HEK293 (cell line): ENCODE data around the gene SPIRE2.

ENCODE experiments used
- CTCF ChIA-PET: fragments of 350-600 bp; formaldehyde crosslinking; extraction: SDS; loops from one replicate; lab custom pipeline; 2021; ENCODE audit warnings: antibody characterized with exemption; lab: Yijun Ruan, JAX
- POLR2A ChIA-PET: fragments of 300-600 bp; formaldehyde crosslinking; extraction: SDS; loops from one replicate; lab custom pipeline; 2020; ENCODE audit warnings: antibody characterized with exemption, inconsistent platforms; lab: Yijun Ruan, JAX
- H3K27ac ChIP-seq: fragments of 200-500 bp; sonication (Bioruptor generic); 2 replicates; pipeline ENCODE4 v1.5.1; 2014; ENCODE audit warnings: low read depth, low read length, control low read depth, inconsistent platforms; ENCODE audit errors: extremely low read depth
- H3K36me3 ChIP-seq, 2 experiments: fragments of 200-500 bp in 1 of 2; sonication (Bioruptor generic) in 1 of 2; 1 replicate in 1 of 2; 2 replicates in 1 of 2; pipeline ENCODE4 v1.5.1; 2014 to 2017; ENCODE audit warnings: inconsistent platforms in 2 of 2, low read length in 2 of 2; ENCODE audit not compliant: control insufficient read depth in 2 of 2, insufficient read depth in 1 of 2
- H3K4me1 ChIP-seq: fragments of 200-500 bp; sonication (Bioruptor generic); 2 replicates; pipeline ENCODE4 v1.5.1; 2014; ENCODE audit warnings: mild to moderate bottlenecking, low read length, inconsistent platforms; ENCODE audit not compliant: control insufficient read depth, insufficient read depth
- H3K4me3 ChIP-seq: 2 replicates; pipeline ENCODE4 v1.5.1; 2011; ENCODE audit warnings: low read depth, mild to moderate bottlenecking, control low read depth, low read length, moderate library complexity
- H3K9me3 ChIP-seq: fragments of 200-500 bp; sonication (Bioruptor generic); 2 replicates; pipeline ENCODE4 v1.5.1; 2014; ENCODE audit warnings: low read depth, low read length, inconsistent platforms; ENCODE audit not compliant: control insufficient read depth, insufficient read depth
- GFI1B ChIP-seq: fragments of 450-650 bp; formaldehyde crosslinking; IDR thresholded peaks from 2 replicates; pipeline ENCODE4 v1.5.1; 2016; ENCODE audit warnings: missing biosample characterization, missing genetic modification characterization
- KLF1 ChIP-seq: fragments of 450-650 bp; formaldehyde crosslinking; IDR thresholded peaks from 2 replicates; pipeline ENCODE4 v1.5.1; 2016; ENCODE audit warnings: missing biosample characterization, missing genetic modification characterization
- SP3 ChIP-seq: fragments of 450-650 bp; formaldehyde crosslinking; IDR thresholded peaks from 2 replicates; pipeline ENCODE4 v1.5.1; 2016; ENCODE audit warnings: missing biosample characterization, missing genetic modification characterization
- WT1 ChIP-seq: fragments of 450-650 bp; formaldehyde crosslinking; IDR thresholded peaks from 2 replicates; pipeline ENCODE4 v1.5.1; 2016; ENCODE audit warnings: missing biosample characterization, missing genetic modification characterization
- ZBTB20 ChIP-seq: fragments of 450-650 bp; formaldehyde crosslinking; IDR thresholded peaks from 2 replicates; pipeline ENCODE4 v1.5.1; 2016; ENCODE audit warnings: missing biosample characterization, missing genetic modification characterization
- ZIC2 ChIP-seq: fragments of 450-650 bp; formaldehyde crosslinking; IDR thresholded peaks from 2 replicates; pipeline ENCODE4 v1.5.1; 2016; ENCODE audit warnings: missing biosample characterization, missing genetic modification characterization
- ZNF121 ChIP-seq: fragments of 450-650 bp; formaldehyde crosslinking; IDR thresholded peaks from 2 replicates; pipeline ENCODE4 v1.5.1; 2016; ENCODE audit warnings: missing biosample characterization, missing genetic modification characterization
- ZNF132 ChIP-seq: fragments of 450-650 bp; formaldehyde crosslinking; IDR thresholded peaks from 2 replicates; pipeline ENCODE4 v1.5.1; 2017; ENCODE audit warnings: missing biosample characterization, missing genetic modification characterization, borderline replicate concordance
- ZNF157 ChIP-seq: fragments of 450-650 bp; formaldehyde crosslinking; IDR thresholded peaks from 2 replicates; pipeline ENCODE4 v1.5.1; 2016; ENCODE audit warnings: missing biosample characterization, missing genetic modification characterization
- ZNF2 ChIP-seq: fragments of 450-650 bp; formaldehyde crosslinking; IDR thresholded peaks from 2 replicates; pipeline ENCODE4 v1.5.1; 2016; ENCODE audit warnings: missing biosample characterization, missing genetic modification characterization
- ZNF266 ChIP-seq: fragments of 450-650 bp; formaldehyde crosslinking; IDR thresholded peaks from 2 replicates; pipeline ENCODE4 v1.5.1; 2016; ENCODE audit warnings: missing biosample characterization, missing genetic modification characterization, low read depth
- ZNF274 ChIP-seq, 2 experiments: fragments of 200-500 bp in 1 of 2; fragments of 450-650 bp in 1 of 2; sonication (Bioruptor generic) in 1 of 2; formaldehyde crosslinking in 1 of 2; IDR thresholded peaks; 2 replicates each; pipeline versions ENCODE4 v1.5.1 to v1.6.1; 2014 to 2016; ENCODE audit warnings: borderline replicate concordance in 1 of 2, inconsistent platforms in 1 of 2, low read length in 1 of 2, missing biosample characterization in 1 of 2, missing genetic modification characterization in 1 of 2
- ZNF302 ChIP-seq: fragments of 450-650 bp; formaldehyde crosslinking; IDR thresholded peaks from 2 replicates; pipeline ENCODE4 v1.5.1; 2016; ENCODE audit warnings: missing biosample characterization, missing genetic modification characterization, low read depth
- ZNF335 ChIP-seq: fragments of 450-650 bp; formaldehyde crosslinking; conservative IDR thresholded peaks from 2 replicates; pipeline ENCODE4 v1.5.1; 2016; ENCODE audit warnings: missing biosample characterization, missing genetic modification characterization
- ZNF426 ChIP-seq: fragments of 450-650 bp; formaldehyde crosslinking; IDR thresholded peaks from 2 replicates; pipeline ENCODE4 v1.5.1; 2017; ENCODE audit warnings: missing biosample characterization, missing genetic modification characterization, mild to moderate bottlenecking, inconsistent platforms, moderate library complexity
- ZNF530 ChIP-seq: fragments of 450-650 bp; formaldehyde crosslinking; IDR thresholded peaks from 2 replicates; pipeline ENCODE4 v1.5.1; 2016; ENCODE audit warnings: low read depth, missing biosample characterization, missing genetic modification characterization
- ZNF555 ChIP-seq: fragments of 450-650 bp; formaldehyde crosslinking; conservative IDR thresholded peaks from 2 replicates; pipeline ENCODE4 v1.5.1; 2017; ENCODE audit warnings: missing biosample characterization, mild to moderate bottlenecking, missing genetic modification characterization, inconsistent platforms
- ZNF558 ChIP-seq: fragments of 450-650 bp; formaldehyde crosslinking; IDR thresholded peaks from 2 replicates; pipeline ENCODE4 v1.5.1; 2016; ENCODE audit warnings: missing biosample characterization, missing genetic modification characterization
- ZNF596 ChIP-seq: fragments of 450-650 bp; IDR thresholded peaks from 2 replicates; pipeline ENCODE4 v1.5.0; 2018; ENCODE audit warnings: missing biosample characterization, mild to moderate bottlenecking, missing genetic modification characterization, moderate library complexity
- ZNF707 ChIP-seq: fragments of 450-650 bp; formaldehyde crosslinking; IDR thresholded peaks from 2 replicates; pipeline ENCODE4 v1.5.1; 2016; ENCODE audit warnings: missing biosample characterization, missing genetic modification characterization
- TF ChIP-seq, protein P1 (sequence below): fragments of 450-650 bp; formaldehyde crosslinking; IDR thresholded peaks from 2 replicates; pipeline ENCODE4 v1.5.1; 2016; ENCODE audit warnings: missing biosample characterization, missing genetic modification characterization, borderline replicate concordance
- TF ChIP-seq, protein P2 (sequence below): fragments of 450-650 bp; formaldehyde crosslinking; IDR thresholded peaks from 2 replicates; pipeline ENCODE4 v1.5.1; 2016; ENCODE audit warnings: missing biosample characterization, missing genetic modification characterization
- TF ChIP-seq, protein P3 (sequence below): fragments of 450-650 bp; formaldehyde crosslinking; IDR thresholded peaks from 2 replicates; pipeline ENCODE4 v1.5.1; 2016; ENCODE audit warnings: missing biosample characterization, missing genetic modification characterization
- TF ChIP-seq, protein P4 (sequence below): fragments of 450-650 bp; formaldehyde crosslinking; IDR thresholded peaks from 2 replicates; pipeline ENCODE4 v1.5.1; 2016; ENCODE audit warnings: missing biosample characterization, missing genetic modification characterization

The SPIRE2 gene

DNA sequence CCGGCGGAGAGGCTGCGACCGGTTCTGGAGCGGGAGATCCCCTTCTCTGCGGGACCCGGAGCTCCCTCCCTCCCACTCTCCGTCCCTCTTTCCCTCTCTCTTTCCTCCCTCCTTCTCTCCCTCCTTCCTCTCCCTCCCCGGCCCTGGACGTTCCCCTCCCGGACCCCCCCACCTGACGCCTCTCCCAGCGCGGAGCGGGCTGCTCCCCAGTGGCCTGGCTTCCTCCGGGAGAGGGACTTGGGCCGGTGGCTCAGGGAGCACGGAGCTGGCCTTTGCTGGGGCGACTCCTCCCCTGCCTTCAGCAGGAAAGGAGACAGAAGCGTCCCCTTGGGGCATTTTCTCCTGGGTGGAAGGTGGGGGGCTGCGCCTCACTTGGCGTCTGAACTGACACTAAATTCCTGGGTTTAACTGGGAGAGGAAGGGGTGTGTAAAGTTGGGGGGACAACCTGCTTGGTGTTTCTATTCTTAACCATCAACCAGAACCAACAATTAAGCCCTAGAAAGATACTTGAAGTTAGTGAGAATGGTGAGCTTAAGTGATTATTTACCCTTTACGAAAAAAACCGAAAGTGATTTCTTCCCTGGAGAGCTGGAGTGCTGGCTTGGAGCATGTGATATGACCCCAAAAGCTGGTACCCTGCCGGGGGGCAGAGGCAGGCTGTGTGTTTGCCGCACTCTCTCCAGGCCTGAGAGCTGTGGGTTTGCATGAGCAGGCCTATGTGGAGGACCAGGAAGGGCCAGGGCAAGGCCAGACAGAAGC is 775 bp downstream of the SPIRE2 start (continued):
- TF ChIP-seq, protein P1, sequence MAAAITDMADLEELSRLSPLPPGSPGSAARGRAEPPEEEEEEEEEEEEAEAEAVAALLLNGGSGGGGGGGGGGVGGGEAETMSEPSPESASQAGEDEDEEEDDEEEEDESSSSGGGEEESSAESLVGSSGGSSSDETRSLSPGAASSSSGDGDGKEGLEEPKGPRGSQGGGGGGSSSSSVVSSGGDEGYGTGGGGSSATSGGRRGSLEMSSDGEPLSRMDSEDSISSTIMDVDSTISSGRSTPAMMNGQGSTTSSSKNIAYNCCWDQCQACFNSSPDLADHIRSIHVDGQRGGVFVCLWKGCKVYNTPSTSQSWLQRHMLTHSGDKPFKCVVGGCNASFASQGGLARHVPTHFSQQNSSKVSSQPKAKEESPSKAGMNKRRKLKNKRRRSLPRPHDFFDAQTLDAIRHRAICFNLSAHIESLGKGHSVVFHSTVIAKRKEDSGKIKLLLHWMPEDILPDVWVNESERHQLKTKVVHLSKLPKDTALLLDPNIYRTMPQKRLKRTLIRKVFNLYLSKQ (tag by site-specific recombination), result no peak
- TF ChIP-seq ZNF426 (tag by site-specific recombination) (no peak), ZNF266 (tag by site-specific recombination) (no peak), ZNF157 (tag by site-specific recombination) (no peak), GFI1B (tag by site-specific recombination) (no peak), ZNF302 (tag by site-specific recombination) (no peak), ZNF558 (no peak), ZNF555 (tag by site-specific recombination) (no peak), SP3 (tag by site-specific recombination) (peak; percentile 70), ZNF274 (IDR thresholded peaks at IDR 0.05; ENCODE audit: low read length) (no peak), ZNF274 (tag by site-specific recombination; IDR thresholded peaks at IDR 0.05; ENCODE audit: borderline replicate concordance) (no peak)
- TF ChIP-seq, protein P2, sequence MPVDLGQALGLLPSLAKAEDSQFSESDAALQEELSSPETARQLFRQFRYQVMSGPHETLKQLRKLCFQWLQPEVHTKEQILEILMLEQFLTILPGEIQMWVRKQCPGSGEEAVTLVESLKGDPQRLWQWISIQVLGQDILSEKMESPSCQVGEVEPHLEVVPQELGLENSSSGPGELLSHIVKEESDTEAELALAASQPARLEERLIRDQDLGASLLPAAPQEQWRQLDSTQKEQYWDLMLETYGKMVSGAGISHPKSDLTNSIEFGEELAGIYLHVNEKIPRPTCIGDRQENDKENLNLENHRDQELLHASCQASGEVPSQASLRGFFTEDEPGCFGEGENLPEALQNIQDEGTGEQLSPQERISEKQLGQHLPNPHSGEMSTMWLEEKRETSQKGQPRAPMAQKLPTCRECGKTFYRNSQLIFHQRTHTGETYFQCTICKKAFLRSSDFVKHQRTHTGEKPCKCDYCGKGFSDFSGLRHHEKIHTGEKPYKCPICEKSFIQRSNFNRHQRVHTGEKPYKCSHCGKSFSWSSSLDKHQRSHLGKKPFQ (tag by site-specific recombination), result no peak
- TF ChIP-seq, protein P3, sequence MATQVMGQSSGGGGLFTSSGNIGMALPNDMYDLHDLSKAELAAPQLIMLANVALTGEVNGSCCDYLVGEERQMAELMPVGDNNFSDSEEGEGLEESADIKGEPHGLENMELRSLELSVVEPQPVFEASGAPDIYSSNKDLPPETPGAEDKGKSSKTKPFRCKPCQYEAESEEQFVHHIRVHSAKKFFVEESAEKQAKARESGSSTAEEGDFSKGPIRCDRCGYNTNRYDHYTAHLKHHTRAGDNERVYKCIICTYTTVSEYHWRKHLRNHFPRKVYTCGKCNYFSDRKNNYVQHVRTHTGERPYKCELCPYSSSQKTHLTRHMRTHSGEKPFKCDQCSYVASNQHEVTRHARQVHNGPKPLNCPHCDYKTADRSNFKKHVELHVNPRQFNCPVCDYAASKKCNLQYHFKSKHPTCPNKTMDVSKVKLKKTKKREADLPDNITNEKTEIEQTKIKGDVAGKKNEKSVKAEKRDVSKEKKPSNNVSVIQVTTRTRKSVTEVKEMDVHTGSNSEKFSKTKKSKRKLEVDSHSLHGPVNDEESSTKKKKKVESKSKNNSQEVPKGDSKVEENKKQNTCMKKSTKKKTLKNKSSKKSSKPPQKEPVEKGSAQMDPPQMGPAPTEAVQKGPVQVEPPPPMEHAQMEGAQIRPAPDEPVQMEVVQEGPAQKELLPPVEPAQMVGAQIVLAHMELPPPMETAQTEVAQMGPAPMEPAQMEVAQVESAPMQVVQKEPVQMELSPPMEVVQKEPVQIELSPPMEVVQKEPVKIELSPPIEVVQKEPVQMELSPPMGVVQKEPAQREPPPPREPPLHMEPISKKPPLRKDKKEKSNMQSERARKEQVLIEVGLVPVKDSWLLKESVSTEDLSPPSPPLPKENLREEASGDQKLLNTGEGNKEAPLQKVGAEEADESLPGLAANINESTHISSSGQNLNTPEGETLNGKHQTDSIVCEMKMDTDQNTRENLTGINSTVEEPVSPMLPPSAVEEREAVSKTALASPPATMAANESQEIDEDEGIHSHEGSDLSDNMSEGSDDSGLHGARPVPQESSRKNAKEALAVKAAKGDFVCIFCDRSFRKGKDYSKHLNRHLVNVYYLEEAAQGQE, result no peak
- TF ChIP-seq, all 188 proteins: peak for 30

DNA sequence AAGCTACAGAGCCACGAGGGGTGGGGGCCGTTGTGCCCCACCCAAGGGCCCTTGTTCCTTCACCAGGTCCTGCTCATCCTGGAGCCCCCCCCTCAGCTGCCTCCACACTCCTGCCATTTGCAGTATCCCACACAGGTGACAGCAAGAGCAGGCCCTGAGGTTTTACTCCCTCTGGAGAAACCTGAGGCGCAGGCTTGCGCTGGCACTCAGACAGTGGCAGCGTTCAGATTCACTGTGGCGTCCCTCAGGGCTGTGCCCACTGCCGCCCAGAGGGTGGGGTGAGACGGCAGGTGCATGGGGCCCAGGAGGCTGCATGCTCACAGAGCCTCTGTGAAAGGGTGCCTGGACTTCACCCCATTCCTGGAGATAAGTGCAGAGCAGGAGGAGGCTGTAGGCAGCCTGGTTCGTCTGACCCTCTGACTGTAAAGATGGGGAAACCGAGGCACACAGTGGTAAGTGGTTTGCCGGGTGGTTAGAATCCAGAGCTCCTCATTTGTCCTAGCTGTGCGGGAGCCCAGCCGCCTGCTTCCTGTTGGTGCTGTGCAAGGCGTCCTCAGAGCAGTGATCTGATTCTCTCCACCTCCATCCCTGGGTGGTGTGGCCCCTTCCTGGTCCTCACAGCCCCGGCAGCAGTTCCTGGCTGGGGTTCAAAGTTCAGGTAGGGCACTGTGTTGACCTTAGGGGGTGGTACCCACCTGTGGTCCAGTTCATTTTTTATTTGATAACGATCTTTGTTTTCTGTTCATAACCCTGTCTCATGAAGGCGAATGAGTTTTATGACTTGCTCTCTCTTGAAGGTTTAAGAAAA is 1.6 kb downstream of the SPIRE2 start:
- TF ChIP-seq ZBTB20 (tag by site-specific recombination), result 0 out of 2 replicates have a peak, but pooled peaks have one; percentile 24
- no peak for TF ChIP-seq ZNF530
- no peak for TF ChIP-seq ZNF121 (tag by site-specific recombination)
- no peak for TF ChIP-seq ZNF2
- TF ChIP-seq WT1 (tag by site-specific recombination), result no peak
- TF ChIP-seq KLF1 (tag by site-specific recombination), result 0 out of 2 replicates have a peak, but pooled peaks have one; percentile 25
- TF ChIP-seq, protein P4, sequence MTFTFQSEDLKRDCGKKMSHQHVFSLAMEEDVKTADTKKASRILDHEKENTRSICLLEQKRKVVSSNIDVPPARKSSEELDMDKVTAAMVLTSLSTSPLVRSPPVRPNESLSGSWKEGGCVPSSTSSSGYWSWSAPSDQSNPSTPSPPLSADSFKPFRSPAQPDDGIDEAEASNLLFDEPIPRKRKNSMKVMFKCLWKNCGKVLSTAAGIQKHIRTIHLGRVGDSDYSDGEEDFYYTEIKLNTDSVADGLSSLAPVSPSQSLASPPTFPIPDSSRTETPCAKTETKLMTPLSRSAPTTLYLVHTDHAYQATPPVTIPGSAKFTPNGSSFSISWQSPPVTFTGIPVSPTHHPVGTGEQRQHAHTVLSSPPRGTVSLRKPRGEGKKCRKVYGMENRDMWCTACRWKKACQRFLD (tag by site-specific recombination), result no peak
- no peak for TF ChIP-seq ZNF335 (tag by site-specific recombination)
- TF ChIP-seq ZNF132, result no peak
- no peak for TF ChIP-seq ZNF596 (tag by site-specific recombination)
- TF ChIP-seq ZIC2 (tag by site-specific recombination), result peak; percentile 13; the same call in 1 of the 2 replicates
- no peak for TF ChIP-seq ZNF707 (tag by site-specific recombination)
- Histone ChIP-seq H3K4me3 (no peak overlapping the region), H3K9me3 (no peaks in the 10 kb centered on the region), H3K4me1 (peaks cover 9% of the 10 kb centered on the region), H3K27ac (no peak overlapping the region), H3K36me3 (peaks cover 0 to 16% of the 10 kb centered on the region in 2 experiments; a peak in 1 of 3 replicates)
- ChIA-PET POLR2A (interaction anchor here (0.6 to 2.1 kb wide), 3 partner anchors 13 to 40 kb away, joined by 3 to 7 read pairs (median 5); no protein-coding TSS in a partner anchor), CTCF (interaction anchor here (0.8 kb wide), 1 partner anchor 34 kb away, joined by 3 read pairs; no protein-coding TSS in a partner anchor)
